HG02943 (cell line): ENCODE measurements around the gene VWC2.

Experiments used
- ATAC-seq: cut with Tn5 transposase; IDR thresholded peaks from one replicate; pipeline ENCODE4 v1.9.1; 2021; ENCODE audit warnings: mild to moderate bottlenecking, low read depth, moderate library complexity; ENCODE audit not compliant: unreplicated experiment

Gene VWC2

DNA sequence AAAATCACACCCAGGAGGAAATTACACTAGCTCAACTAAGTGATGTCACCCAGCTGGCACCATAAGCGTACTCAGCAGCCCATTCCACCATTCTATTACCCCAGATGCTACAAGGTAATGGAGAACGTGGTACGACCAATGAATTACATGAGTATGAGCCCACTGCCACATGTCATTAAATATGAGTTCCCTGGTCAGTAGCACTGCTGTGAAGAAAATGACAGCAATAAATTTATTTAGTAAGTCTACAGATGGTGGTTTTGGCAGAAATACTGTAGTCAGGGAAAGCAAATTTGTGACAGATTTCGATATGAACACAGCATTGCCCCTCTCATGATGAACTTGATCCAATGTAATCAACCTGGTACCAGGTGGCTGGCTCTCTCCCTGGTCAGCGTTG, 154.2 kb downstream of the VWC2 start:
- no peak for ATAC-seq

DNA sequence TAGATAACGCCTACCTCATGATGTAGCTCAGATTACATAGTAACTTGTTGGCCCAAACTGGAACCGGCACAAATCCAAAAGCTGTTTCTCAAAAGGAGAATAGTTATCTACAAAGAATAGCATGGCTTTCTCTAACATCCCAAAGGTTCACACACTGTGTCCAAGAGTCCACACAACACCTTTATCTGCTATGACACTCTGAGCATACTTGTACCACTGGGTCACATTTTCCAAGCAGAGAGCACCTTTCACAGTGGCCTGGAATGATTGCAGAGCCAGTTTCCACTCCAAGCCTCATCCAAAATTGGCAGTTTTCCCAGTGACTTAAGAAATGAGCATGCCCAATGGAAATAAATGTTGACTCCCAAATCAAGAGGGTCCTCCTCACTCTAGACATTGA, 155.3 kb downstream of the VWC2 start:
- no peak for ATAC-seq

DNA sequence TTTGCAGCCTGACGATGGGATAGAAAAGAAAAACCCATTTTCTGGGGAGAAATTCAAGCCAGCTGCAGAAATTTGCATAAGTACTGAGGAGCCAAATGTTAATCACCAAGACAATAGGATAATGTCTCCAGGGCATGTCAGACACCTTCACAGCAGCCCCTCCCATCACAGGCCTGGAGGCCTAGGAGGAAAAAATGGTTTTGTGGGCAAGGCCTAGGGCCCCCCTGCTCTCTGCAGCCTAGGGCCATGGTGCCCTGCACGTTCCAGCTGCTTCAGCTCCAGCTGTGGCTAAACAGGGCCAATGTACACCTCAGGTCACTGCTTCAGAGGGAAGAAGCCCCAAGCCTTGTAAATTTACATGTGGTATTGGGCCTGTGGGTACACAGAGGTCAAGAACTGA, 158.2 kb downstream of the VWC2 start:
- ATAC-seq: no peak

DNA sequence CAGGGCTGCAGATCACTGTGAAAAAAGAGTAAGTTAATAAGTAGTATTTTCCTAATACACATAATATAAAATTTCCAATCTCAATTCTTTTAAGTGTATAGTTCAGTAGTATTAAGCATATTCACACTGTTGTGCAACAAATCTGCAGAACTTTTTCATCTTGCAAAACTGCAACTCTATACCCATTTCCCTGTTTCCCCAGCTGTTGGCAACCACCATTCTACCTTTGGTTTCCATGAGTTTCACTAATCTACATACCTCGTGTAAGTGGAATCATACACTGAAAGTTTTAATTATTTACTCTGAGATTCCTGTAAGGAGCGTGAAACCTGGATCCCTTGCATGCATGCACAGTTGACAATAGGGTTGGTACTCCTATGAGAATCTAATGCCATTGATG, 164.2 kb downstream of the VWC2 start:
- no peak for ATAC-seq
